A204.1 (cell line): ENCODE data around the gene C22orf42.
"Not testable (repeated sequence)": the region's sequence is repeated elsewhere in the genome, so short reads cannot be mapped to it uniquely, and the experiment has no call there.

Experiments
- FAIRE-seq: peaks from 2 replicates; lab custom pipeline; 2012; peaks lifted over from hg19 to GRCh38; lab: Jason Lieb, UNC

Gene C22orf42, protein sequence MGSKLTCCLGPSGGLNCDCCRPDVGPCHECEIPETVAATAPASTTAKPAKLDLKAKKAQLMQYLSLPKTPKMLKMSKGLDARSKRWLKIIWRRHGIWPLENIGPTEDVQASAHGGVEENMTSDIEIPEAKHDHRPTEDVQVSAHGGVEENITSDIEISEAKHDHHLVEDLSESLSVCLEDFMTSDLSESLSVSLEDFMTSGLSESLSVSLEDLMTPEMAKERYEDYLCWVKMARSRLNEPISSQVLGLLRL

DNA sequence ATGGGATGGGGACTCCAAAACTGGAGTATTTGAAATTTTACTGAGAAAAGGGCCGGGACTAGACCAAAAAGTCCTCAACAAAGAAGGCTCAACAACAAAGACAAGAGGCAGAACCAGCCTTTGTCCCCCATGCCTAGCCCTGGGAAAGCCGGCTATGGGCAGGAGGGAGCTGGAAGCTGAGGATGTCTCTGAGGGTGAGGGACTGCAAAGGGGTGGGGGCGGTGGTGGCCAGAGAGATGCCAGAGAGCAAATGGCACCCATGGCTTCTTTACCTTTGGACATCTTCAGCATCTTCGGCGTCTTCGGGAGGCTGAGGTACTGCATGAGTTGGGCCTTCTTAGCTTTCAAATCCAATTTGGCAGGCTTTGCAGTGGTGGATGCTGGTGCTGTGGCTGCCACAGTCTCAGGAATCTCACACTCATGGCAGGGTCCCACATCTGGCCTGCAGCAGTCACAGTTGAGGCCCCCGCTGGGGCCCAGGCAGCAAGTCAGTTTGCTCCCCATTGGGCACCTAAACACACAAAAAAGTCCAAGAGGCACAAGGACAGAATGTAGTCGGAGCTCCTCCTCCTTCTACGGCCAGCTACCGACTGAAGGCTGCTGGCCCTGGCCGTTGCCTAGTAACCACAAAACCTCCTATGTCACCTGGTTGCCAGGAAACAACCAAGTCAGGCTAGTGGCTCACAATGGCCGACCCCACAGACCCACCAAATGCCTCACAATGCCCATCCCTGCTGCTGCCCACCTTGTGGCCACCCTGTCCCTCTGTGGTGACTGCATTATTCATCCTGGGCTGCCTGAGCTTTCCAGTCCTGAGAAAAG, at the start of gene C22orf42:
Gene C22orf42 (minus strand): TSS at position 592 of the 822 bp plus-strand sequence. CDS start 88 bp downstream, at position 504.
- FAIRE-seq = no peak

DNA sequence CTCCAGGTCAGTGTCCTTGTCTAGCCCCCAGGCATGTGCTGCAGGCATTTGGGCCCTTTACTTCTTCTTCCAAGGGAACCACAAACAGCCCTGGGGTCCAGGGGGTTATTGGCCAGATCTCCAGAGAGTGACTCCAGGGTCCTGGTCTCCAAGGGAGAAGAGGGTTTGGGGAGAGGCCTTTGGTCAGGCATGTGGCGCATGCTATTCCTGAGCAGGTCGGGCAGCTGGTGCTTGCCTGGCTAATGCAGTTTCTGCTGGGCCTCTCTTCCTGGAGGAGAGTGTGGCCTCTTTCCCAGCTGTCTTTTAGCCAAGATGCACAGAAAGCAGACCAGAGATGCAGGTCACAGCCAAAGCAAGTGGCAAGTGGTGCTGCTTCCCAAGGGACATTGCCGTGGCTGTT, 49.6 kb upstream of the C22orf42 start:
- FAIRE-seq = no peak

DNA sequence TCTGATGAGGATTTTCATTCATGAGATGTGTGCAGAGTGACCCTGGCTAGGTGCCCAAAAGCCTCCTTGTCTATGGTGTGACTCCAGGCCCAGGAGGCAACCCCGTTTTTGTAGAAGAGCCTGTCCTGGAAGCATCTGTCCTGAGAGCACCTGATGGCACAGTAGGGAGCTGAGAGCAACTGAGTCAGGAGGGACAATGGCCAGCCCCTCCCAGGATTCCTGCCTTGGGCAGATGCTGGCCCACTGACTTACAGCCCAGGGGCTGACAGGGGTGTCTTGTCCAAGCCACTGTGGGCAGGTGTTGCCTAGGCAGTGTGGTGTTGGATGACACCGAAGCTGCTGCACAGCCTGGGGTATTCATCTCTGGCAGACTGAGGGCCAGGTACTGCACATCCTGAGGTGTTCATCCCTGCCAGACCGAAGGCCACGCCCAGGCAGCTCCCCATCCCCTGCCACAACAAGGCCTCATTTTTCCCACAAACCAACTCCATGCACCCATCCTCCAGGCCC, 48.9 kb upstream of the C22orf42 start:
- no peak for FAIRE-seq

DNA sequence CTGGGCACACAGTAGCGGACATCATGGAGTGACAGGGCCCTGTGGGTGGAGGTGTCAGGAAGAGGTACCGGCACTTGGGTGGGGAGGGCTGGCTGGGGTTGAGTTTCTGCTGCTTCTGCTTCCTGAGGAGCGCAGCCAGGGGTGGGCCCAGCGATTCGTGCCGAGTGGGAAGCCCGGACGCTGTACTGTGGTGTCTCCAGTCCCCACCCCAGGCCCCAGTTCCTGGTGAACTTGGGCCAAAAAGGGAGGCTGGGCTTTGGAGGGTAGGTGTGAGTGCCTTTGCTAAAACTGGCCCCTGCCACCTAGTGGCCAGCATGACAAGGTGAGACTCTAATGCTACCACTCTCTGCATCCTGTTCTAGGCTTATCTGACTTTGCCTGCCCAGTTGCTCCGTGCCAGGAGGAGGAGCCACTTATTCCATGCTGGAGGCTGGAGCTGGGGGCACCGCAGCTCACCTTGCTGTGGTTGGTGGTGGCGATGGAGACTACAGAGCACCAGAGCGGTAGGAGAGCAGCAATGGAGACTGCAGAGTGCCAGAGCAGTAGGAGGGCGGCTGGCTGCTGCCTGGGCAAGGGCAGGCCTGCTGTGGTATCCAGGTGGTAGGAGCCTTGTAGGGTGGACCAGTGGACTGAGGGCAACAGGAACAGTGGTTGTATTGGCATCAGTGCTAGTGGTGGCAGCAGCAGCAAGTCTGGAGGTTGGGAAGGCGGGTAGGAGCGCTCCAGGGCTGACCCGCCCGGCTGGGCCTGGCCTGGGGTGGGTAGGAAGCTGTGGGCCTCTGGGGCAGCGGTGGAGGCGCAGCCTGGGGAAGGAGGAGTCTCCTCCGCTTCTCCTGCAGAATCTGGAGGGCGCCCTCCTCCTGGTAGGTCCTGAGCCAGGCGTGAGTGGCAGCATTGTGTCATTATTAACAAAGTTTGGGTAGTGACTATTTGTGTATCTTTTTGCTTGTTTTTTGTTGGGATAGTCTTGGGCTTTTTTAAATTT, 48.0 kb upstream of the C22orf42 start:
- no peak for FAIRE-seq

DNA sequence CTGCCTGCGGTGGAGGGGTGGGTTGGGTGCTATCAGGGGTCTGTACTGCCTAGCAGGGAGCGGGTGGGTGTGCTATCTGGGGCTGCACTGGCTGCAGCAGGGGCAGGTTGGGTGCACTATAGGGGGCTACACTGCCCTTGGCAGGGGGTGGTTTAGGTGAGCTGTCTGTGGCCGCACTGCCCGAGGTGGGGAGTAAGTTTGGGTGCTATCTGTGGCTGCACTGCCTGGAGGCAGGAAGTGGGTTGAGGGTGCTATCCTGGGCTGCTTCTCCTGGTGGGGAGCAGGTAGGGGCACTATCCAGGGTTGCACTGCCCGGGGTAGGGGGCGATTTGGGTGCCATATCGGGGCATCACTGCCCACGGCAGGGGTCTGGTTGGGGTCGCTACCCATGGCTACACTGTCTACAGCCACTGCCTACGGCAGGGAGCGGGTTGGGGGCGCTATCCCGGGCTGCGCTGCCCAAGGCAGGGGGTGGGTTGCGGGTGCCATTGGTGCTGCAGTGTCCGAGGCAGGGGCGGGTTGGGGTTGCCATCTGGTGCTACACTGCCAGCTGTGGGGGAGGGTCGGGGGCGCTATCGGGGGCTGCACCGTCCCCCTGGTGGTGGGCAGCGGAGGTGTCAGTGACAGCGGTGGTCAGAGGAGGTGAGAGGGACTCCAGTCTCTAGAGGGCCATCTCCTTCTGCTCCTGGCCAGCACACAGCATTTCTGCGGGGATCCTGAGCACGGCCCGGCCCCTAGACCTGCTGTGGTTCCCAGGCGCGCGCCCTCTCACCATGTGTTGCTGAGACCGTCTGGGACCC, 47.1 kb upstream of the C22orf42 start:
- FAIRE-seq = no peak

DNA sequence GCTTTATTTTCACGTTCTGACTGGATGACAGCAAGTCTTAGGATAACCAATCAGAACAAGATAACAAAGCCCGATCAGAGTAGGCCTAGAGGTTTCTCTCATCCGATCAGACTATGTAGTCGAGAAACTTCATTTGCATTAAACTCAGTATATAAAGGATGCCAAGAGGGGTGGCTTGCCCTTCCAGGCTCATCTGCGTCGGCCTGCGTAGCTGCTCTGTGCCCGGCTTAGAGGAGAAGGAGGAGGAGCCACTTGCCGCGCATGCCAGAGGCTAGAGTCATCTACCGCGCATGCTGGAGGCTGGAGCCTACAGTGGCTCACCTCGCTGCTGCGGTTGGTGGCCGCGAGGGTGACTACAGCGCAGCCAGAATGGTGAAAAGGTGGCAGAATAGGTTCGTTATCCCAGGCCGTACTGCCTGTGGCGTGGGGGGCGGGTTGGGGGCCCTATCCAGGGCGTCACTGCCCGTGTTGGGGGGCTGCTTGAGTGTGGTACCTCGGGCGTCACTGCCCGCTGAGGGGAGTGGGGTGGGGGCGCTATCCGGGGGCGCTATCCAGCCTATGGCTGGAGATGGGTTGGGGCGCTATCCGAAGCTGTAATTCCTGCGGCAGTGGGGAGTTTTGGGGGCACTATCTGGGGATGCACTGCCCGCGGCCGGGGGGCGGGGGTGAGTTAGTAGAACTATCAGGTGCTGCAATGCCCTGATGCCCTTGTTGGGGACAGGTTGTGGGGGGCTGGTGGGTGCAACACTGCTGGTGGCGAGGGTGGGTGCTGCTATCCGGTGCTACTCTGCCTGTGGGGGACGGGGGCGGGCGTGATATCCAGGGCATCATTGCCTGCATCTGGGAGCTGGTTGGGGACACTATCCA, 46.0 kb upstream of the C22orf42 start, which contains the start of gene RFPL2:
Gene RFPL2 (minus strand): TSS at position 218 of the 867 bp plus-strand sequence. CDS start 2,622 bp downstream, outside the sequence.
- peak; percentile 78 for FAIRE-seq

DNA sequence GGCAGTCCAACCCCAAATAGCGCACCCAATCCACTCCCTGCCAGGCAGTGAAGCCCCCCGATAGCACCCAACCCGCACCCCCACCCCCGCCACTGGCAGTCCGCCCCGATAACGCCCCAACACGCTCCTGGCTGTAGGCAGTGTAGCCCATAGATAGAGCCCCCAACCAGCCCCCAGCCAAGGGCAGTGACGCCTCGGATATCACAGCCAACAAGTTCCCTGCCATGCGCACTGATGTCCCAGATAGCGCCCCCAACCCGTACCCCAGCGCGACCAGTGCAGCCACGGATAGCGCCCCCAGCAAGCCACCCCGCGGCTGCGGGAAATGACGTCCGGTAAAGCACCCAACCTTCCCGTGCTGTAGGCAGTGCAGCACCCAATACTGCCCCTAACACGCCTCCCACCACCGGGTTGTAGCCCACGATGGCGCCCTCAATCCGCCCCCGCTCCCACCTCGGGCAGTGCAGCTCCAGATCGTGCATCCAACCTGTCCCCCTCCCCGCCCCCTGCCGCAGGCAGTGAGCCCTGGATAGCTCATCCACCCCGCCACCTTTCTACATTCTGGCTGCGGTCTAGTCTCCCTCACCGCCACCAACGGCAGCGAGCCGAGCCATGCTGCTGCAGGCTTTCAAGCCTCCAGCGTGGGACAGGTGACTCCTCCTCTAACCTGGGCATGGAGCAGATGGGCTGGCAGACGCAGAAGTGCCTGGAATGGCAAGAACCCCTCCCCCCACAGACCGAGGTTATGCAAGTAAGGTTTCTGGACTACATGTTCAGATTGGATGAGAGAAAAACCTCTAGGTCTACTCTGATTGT, 45.1 kb upstream of the C22orf42 start:
- no peak for FAIRE-seq

DNA sequence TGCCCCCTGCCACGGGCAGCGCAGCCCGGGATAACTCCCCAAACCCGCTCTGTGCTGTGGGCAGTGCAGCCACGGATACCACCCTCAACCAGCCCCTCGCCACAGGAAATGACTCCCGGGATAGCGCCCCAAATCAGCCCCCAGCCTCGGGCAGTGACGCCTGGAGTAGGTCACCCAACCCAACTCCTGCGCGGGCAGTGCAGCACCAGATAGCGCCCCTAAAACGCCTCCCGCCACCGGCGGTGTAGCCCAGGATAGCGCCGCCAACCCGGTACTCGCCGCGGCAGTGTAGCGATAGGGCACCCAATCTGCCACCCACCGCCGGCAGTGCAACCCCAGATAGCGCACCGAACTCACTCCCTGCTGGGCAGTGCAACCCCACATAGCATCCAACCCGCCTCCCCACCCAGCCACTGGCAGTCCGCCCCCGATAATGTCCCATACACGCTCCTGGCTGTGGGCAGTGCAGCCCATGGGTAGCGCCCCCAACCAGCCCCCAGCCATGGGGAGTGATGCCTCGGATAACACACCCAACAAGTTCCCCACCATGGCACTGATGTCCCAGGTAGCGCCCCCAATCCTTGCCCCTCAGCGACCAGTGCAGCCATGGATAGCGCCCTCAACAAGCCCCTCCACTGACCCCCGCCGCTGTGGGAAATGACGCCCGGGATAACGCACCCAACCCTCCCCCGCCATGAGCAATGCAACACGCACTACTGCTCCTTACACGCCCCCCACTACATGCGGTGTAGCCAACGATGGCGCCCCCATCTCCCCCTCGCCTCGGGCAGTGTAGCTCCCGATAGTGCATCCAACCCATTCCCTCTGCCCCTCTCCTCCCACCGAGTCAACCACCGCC, 44.3 kb upstream of the C22orf42 start:
- FAIRE-seq = no peak

DNA sequence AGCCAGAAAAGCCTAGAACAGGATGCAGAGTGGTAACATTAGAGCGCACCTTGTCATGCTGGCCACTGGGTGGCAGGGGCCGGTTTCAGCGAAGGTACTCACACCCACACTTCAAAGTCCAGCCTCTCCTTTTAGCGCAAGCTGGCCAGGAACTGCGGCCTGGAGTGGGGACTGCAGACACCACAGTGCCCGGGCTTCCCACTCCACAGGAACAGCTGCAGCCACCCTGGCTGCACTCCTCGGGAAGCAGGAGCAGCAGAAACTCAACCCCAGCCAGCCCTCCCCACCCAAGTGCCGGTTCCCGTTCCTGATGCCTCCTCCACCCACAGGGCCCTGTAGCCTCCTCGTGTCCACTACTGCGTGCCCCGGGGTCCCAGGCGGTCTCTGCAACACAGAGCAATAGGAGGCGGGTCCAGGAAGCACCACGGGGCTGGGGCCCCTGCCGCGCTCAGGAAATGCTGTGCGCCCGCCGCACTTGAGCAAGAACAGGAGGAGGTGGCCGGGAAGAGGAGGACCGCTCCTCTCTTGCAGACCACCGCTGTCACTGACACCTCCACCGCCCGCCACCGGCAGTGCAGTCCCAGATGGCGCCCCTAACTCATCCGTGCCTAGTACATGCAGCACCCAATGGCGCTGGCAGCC, 43.6 kb upstream of the C22orf42 start:
- no peak for FAIRE-seq

DNA sequence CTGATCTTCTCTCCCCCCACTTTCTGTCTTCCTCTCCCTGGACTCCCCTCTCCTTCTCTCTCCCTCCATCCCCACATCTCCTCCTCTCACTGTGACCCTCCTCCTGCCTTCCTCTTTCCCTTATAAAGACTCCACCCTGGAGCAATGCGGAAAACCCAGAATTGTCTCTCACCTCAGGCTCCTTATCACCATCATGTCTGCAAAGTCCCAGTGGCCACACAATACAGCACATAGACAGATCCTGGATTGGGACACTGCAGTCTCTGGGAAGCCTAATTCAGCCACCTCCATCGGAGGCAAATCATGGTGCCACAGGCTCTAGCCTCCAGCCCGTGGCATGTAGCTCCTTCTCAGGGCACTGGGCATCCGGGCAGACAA, 43.0 kb upstream of the C22orf42 start:
- FAIRE-seq = no peak

DNA sequence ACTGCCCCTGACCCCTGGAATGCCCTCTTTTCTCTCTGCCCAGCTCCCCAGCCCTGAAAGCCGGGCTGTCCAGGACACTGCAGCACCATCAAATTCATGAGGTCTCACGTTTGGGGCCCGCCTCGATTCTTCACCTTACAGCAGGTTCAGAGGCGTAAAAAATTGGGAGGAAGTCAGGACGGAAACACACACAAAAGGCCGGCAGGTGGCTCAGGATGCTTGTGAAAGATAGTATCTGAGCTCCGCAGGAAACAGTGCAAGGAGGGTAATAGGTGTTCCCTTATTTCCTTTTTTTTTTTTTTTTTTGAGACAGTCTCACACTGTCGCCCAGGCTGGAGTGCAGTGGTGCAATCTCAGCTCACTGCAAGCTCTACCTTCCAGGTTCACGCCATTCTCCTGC, 41.6 kb upstream of the C22orf42 start:
- no peak for FAIRE-seq

DNA sequence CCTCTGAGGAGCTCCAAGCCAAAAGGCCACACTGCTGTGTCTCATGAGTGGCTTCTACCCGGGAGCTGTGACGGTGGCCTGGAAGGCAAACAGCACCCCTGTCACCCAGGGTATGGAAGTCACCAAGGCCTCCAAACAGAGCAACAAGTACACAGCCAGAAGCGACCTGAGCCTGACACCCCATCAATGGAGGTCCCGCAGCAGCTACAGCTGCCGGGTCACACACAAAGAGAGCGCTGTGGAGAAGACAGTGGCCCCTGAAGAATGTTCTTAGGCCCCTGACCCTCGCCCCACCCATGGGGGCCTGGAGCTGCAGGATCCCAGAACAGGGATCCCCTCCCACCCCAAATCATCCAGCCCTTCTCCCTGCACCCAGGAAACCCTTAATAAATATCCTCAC, 40.9 kb upstream of the C22orf42 start:
- FAIRE-seq = no peak

DNA sequence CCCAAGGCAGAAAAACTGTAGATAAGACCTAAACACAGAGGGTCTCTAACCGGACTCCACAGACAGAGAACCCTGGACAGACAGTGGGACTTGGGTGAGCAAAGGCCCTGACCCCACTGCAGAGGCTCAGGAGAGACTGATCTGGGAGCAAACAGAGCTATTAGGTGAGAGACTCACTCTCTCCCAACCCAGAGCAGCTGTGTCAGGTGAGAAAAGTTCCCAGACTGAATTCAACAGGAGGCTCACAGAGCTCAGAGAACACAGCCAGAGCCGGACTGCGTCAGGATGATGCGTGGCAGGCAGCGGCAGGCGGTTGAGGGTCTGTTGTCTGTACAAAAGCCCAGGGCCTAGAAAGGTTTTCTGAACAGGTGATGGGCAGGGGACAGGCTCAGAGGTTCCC, 40.2 kb upstream of the C22orf42 start:
- no peak for FAIRE-seq

DNA sequence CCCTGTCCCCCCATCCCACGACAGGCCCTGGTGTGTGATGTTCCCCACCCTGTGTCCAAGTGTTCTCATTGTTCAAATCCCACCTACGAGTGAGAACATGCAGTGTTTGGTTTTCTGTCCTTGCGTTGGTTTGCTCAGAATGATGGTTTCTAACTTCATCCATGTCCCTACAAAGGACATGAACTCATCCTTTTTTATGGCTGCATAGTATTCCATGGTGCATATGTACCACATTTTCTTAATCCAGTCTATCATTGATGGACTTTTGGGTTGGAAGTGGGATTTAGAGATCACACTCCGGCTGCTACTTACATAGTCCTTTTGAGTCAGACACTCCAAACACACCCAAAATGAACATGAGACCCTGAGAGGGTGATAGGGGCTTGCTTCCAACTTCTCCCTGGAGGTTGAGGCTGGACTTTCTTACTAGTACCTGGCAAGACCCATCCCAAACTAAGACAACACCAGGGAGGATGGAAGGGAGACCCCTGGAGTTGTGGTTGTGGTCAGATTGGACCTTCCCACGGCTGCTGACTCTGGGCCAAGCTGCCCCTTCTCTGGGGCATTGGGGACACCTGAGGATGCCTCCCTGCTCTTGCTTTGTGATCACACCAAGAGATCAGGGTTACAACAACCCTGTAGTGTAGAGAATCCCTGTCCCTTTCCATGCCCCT, 38.6 kb upstream of the C22orf42 start:
- not testable (repeated sequence) for FAIRE-seq

DNA sequence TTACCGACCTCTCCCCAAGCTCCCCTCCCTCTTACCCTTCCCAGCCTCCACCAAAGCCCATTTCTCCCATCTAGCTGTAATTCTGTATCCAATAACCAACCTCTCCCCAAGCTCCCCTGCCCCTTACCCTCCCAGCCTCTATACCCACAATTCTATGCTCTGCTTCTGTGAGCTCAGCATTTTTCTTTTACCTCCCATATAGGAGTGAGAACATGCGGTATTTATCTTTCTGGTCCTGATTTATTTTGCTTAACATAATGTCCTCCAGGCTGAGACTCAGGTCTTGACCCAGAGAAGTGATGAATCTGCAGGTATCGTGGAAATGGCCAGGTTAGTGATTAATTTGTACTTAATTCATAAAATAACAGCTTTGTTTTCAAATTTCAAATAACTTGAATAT, 36.8 kb upstream of the C22orf42 start:
- not testable (repeated sequence) for FAIRE-seq

DNA sequence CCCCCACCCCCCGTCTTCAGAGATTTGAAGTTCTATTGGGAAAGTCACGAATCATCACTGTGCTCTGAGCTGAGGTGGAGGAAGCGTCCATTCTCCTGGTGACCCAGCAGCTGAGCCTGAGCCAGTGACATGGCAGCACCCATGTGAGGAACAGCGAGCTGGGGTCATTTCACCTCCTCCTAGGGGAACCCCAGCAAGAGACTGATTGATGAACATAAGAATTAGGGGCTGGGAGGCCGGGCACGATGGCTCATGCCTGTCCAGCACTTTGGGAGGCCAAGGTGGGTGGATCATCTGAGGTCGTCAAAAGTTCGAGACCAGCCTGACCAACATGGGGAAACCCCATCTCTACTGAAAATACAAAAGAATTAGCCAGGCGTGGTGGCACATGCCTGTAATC, 34.2 kb upstream of the C22orf42 start:
- FAIRE-seq = not testable (repeated sequence)

DNA sequence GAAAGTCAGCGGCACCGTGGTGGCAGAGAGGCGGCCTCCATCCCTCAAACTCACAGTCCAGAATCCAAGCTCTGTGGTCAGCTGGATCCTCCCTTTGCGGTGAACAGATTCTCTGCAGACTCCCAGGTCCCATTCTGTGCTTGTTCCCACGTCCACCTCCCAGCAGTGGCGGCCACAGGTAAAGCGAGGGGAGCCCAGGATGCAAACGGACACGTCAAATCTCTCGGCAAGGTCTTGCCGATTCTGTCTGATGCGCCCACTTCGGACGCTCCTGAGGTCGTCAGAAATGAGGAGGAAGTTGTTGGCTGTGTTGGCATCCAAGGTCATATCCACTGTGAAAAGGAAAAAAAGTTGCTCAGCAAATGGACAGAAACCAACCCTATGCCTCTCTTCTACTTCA, 31.9 kb upstream of the C22orf42 start:
- not testable (repeated sequence) for FAIRE-seq
